NB4 (cell line): ENCODE results near the gene NAGK.

Source experiments
- MYC ChIP-seq: IDR thresholded peaks from 2 replicates; pipeline ENCODE4 v1.6.1; 2011; ENCODE audit warnings: low read depth, low read length
- POLR2A ChIP-seq: IDR thresholded peaks from 2 replicates; pipeline ENCODE4 v1.6.1; 2011; ENCODE audit warnings: mild to moderate bottlenecking; ENCODE audit not compliant: insufficient read length; ENCODE audit errors: extremely low read depth
- TF ChIP-seq, protein P1 (sequence below): IDR thresholded peaks from one replicate; pipeline ENCODE4 v1.5.1; 2012; ENCODE audit warnings: low read depth, low read length
- TF ChIP-seq, protein P2 (sequence below): IDR thresholded peaks from 2 replicates; pipeline ENCODE4 v1.6.1; 2011; ENCODE audit warnings: low read depth, low read length

DNA sequence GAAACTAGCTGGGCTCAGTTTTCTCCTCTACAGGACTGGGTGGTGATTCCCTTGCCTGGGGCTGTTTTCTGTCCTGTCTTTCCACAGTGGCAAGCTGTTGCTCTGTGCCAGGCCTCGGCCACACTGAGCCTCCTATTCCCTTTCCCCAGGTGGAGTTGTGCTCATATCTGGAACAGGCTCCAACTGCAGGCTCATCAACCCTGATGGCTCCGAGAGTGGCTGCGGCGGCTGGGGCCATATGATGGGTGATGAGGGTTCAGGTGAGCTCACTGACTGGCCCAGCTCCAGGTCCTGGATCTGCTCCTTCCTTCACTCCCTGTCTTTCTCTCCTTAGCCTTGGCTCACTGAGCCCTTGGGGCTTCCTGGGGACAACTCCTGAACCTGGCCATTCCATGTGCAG is 4.0 kb downstream of the NAGK start:
- TF ChIP-seq, protein P1, sequence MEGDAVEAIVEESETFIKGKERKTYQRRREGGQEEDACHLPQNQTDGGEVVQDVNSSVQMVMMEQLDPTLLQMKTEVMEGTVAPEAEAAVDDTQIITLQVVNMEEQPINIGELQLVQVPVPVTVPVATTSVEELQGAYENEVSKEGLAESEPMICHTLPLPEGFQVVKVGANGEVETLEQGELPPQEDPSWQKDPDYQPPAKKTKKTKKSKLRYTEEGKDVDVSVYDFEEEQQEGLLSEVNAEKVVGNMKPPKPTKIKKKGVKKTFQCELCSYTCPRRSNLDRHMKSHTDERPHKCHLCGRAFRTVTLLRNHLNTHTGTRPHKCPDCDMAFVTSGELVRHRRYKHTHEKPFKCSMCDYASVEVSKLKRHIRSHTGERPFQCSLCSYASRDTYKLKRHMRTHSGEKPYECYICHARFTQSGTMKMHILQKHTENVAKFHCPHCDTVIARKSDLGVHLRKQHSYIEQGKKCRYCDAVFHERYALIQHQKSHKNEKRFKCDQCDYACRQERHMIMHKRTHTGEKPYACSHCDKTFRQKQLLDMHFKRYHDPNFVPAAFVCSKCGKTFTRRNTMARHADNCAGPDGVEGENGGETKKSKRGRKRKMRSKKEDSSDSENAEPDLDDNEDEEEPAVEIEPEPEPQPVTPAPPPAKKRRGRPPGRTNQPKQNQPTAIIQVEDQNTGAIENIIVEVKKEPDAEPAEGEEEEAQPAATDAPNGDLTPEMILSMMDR: no peak
- TF ChIP-seq MYC (no peak), POLR2A (no peak)
- TF ChIP-seq, protein P2, sequence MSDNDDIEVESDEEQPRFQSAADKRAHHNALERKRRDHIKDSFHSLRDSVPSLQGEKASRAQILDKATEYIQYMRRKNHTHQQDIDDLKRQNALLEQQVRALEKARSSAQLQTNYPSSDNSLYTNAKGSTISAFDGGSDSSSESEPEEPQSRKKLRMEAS: no peak
